Limb (tissue), 2 donors: ENCODE measurements around the gene GOLPH3.
"Not testable (repeated sequence)": the region's sequence is repeated elsewhere in the genome, so short reads cannot be mapped to it uniquely, and the experiment has no call there.

ENCODE experiments used
- DNase-seq, 2 donors: peaks; one replicate each; pipeline ENCODE4 v3.0.0-alpha.2; 2016; ENCODE audit errors: extremely low spot score in 2 of 2

Gene GOLPH3

DNA sequence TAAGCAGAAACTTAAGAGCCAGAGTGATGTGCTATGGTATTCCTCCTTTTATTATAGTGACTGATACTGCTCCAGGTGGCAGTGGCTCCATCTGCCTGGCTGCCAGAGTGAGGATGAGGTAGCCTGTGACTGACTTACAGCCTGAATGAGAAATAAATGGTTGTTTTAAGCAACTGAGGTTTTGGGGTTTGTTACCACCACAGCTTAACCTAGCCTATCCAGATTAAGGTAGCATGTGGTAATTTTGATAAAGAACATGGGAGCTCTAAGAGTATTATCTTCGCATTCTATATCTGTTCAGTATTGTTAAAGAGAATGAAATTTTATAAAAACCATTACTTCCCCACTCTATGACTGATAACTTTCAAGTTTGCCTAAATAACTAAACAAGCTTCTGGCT lies 39.0 kb downstream of the GOLPH3 start:
- DNase-seq, result no peak

DNA sequence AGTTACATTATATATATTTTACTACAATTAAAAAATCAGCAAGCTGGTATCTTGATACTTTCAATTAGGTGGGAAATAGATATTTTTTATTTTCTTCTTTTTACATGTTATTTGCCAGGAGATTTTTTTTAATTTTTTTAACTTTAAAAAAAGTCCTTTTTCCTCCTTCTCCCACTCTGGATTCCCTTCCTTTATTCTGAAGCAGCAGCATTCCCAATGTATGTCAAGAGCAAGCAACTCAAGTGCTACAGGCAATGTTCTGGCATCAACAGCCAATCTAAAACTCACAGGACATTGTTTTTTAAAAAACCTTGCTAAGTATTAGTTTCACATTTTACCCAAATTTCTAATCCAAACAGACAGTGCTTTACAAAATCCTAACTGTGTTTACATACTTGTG lies 41.4 kb downstream of the GOLPH3 start:
- no peak for DNase-seq

DNA sequence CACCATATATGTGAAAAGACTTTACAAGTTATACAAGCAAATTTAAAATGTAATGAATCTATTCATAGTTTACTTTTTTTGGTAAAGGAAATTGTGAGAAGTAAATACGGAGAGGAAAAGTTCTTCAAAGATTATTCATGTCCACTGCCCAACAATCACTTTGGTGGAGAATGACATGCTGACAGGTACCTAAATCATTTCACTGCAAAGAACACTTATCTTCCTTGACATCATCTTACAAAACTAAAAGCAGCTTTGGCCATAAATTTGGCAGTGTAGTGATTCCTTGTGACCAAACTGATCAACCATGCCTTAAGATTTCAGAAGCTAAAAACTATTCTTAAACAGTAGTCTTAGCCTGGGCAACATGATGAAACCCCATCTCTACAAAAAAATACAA lies 42.5 kb downstream of the GOLPH3 start:
- no peak for DNase-seq

DNA sequence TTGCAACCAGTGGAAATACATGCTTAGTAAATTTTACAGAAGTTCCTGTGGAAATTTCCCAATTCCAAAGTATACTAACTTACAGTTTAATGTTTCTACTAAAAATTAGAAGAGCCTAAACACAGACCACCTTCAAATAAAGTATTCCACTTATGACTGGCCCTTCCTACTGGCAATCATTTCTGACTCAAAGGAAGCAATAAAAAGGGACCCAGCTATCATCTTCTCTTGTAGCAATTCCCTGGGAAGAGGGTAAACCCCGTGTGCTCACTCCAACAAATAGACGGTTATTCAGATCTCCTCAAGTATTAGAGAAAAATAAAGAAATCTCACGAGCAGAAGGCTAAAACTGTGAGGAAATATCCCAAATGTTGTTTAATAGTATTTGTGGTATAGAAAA lies 43.3 kb downstream of the GOLPH3 start:
- DNase-seq, result no peak

DNA sequence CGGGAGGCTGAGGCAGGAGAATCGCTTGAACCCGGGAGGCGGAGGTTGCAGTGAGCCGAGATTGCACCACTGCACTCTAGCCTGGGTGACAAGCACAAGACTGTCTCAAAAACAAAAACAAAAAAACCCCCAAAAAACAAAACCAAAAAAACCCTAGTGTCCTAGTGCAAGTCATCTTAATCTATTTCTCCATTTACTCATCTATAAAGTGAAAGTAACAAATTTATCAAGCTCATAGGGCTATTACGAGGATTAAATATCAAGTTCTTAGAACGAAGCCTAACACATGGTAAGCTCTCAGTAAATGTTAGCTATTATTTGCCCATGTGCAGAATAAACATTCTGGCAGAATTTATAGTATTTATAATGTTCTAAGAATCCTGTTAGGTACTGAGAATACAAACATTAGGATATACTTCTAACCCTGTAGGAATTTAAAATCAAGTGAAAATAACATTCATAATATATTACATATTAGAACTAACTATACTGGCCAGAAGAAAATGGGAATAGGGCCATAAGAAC lies 45.0 kb downstream of the GOLPH3 start:
- DNase-seq, result no peak

DNA sequence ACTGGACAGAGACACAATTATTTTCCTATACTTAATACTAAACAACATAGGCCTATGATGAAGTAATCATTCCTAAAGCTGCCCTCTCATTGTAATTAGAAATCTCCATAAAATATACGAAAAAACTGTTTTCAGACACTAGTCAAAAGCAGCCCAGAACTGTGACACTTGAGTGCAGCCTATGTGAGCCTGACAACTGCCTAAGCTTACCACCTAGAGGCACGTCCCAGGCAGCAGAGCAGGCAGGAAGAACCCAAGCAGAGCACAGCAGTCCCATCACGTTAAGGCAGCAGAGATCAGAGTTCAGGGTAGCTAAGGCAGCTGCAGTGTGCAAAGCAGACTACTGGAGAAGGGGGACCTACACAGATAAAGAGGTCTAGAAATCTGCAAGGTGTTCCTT lies 46.4 kb downstream of the GOLPH3 start:
- DNase-seq, result no peak

DNA sequence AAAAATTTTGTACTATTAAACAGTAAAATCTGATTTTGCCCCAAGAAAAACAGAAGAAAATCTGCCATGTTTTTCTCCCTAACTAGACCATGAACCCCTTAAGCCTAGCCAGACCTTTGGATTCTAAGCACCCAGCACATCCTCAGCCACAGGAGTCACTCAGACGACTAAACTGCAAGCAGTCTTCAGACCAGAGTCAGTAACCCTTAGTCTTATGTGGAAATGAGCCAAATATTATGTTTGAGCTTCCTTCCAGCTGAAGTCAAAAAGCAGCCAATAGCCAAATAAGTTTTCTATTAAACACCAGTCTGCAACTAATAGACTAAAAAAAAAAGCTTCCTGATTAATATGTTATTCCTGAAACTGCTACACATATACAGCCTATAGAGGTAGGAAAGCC lies 47.4 kb downstream of the GOLPH3 start:
- no peak for DNase-seq

DNA sequence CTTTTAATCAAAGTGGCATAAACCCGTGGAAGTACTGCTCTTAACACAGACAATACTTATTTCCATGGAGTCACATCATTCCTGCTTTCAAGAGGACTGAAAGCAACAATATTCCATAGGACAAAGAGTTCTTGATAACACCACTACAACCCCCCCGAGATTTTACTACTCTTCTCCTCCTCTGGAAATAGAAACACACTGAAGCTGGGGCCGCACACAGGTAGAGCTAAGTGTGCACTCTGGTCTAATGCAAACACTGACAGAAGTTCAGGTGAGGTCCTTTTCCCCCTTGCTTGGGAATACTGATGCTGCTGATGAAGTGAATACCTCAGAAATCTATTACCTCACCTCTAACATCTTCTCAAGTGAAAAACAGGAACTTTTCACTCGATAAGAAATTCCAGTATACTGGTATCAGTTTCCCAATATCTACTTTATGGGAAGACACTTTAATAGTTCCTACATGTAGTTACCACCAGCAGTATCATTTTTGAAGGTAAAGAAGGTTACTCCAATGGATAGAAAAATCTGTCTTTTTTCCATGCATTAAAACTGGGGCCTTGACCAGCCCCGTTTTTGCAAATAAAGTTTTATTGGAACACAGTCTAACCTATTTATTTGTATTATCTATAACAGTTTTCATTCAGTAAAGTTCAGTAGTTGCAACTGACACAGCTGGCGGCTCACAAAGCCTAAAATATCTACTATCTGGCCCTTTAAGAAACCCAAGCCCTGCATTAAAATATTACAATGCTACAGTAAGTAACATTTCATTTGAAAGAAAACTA lies 50.0 kb downstream of the GOLPH3 start:
- DNase-seq, result no peak

DNA sequence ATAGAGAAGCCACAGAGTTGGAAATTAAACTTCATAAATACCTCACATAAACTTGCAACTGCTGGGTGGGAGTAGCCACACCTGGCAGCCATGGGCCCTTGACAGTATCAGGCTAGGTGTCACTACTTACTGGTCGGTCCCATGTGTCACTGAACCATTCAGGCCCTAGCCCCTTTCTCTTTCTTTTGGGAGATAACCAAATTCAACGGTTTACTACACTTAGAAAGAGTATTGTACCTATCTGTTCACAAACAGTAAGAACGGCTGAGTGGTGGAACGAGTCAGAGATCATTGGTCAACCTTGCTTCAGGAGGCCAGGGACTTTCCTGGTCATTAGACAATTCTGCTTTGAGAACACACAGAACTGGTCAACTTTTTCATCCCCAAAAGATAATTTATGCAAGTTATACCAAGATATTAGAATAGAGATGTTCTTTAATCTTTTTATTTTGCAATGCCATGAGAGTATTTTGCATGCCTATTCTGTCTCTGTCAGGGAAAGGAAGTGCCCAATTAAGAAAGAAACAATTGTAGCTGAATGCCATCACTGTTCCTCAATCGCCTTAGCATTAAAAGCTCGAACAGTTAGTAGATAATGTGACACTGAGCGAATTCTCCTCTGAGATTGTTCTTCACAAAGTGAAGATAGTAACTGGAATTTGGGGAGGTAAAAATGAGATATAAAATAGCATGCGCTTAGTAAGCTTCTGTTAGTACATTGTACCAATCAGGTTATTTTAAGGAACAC lies 50.9 kb downstream of the GOLPH3 start:
- DNase-seq, result no peak

DNA sequence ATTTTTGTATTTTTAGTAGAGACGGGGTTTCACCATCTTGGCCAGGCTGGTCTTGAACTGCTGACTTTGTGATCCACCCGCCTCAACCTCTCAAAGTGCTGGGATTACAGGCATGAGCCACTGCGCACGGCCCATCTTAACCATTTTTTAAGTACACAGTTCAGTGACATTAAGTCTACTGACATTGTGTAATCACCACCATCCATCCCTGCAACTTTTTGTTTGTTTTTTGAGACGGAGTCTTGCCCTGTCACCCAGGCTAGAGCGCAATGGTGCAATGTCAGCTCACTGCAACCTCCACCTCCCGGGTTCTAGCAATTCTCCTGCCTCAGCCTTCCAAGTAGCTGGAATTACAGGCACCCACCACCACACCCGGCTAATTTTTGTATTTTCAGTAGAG lies 55.2 kb downstream of the GOLPH3 start:
- DNase-seq, result not testable (repeated sequence)

DNA sequence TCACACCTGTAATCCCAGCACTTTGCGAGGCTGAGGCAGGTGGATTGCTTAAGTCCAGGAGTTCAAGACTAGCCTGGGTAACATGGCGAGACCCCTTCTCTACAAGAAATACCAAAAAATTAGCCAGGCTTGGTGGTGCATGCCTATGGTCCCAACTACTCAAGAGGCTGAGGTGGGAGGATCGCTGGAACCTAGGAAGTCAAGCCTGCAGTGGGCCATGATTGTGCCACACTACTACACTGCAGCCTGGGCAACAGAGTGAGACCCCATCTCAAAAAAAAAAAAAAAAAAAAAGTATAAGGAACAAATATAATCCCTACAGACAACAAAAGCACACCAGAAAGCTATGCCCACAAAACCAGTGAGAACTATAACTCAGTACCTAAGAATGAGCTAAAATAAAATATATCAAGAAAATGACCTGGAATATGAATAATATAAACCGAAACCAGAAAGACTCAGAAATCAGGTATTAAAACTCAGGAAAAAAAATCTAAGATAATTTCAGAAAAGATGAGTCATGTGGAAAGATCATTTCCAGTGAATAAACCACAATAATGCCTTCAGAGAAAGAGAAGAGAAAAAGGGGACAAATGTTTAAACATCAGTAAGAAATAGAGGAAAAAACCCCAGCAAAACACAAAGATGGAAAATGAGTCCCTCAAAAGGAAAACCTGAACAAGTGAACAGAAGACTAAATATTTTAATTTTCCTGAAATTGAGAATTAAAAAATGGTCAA lies 57.4 kb downstream of the GOLPH3 start:
- no peak for DNase-seq

DNA sequence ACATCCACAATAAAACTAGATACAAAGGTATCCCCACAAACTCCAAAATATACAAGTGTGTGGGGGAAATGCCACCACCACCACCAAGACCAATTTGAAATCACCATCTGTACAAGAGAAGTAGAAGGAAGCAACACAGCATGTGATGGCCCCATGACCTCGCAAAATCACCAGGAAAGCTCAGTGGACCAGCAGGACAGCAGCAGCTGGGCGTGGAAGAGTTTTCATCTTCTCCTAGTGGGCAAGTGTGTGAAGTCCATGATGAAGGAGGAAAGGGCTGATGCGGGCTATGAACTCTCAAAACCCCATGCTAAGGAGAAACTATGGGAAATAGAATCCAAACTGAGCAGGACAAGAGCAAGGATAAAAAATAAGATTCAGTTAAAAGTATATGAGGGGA lies 58.1 kb downstream of the GOLPH3 start:
- DNase-seq, result no peak

DNA sequence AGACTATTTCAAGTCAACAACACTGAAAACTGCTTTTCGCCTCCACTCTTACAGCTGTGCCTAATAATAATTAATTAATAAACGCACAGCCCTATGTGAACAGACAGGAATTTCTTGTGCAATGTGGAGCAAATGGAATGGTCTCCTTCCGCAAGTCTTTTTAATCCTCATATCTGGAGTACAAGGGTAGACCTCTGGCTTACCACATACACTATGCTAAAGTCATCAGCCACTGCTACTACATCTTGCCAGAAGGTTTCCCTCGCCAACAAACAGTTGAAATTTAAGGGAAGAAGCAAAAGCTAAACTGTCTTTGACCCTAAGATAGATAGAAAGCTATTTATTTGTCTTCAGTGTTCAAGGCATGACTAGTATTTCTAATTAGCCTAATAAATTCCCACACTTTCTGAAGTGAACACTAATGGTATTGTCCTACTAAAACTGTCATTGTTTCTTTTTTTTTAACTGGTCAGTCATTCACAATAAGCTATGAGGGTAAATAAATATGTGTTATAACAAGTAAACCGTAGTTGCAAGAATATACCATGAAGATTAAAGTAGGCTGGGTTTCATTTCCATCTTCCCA lies 63.9 kb downstream of the GOLPH3 start:
- no peak for DNase-seq

DNA sequence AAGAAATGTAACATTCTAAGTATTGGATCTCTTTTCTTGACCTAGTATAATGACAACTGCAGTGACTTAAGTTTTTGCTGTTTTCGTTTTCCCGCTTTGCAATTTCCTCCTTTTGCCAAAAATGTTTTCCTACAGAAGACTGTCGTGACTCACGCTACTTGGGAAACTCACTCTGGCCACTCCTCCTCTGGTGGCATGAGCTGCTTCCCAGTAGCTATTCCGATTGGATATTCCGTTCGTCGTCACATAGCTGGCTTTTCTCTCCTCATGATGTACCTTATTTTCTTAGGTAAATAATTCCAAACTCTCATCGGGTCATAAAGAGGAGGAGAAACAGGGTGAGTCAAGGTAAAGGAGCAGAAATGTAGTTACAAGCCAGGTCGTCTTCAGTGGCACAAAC lies 64.9 kb downstream of the GOLPH3 start:
- DNase-seq, result no peak

DNA sequence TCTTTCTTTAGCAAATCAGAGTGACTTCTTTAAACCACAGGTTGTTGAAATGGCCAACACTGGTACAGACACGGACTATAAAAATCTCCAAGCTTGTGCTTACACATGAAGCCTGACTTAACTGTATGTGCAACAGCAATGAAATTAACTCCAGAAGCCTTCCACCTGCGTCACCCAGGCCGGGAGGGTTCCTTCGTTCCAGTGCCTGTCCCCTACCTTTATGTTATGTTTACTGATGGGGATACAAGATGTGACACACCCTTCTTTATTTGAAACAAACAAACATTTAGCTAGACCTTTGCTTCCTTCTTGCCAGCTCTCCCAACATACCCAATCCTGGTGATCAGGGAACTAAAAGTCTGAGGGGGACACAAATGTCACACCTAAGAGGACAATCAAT lies 66.0 kb downstream of the GOLPH3 start:
- DNase-seq, result no peak

DNA sequence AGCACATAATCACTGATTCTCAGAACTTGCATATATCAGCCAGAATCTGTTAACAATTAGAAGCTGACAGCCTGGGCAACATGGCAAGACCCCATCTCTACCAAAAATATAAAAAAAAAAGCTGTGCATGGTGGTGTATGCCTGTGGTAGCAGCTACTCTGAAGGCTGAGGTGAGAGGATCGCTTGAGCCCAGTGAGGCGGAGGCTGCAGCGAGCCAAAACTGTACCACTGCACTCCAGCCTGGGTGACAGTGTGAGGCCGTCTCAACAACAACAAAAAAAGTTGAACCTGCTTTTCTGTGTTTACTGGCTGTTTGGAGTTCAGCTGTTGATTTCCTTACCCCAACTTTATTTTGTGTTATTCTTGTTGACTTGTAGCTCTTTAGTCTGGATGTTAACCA lies 66.8 kb downstream of the GOLPH3 start:
- no peak for DNase-seq

DNA sequence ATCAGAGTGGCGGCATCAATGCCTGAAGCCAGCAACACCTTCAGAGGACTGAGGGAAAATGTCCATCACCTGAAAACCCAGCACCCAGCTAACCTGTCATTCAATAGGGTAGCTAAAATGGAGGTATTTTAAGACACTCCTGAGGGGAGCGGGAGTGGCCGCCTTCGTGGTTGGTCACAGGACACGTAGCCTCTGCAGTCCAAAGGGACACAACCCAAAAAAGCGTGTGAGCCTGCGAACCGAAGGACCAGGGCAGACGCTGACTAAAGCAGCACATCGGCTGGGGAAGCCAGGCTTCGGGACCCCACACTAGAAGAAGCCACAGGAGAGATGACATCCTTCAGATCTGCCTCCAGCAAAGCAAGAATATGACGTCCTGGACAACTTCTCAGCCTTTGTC lies 70.6 kb downstream of the GOLPH3 start:
- DNase-seq, result no peak

DNA sequence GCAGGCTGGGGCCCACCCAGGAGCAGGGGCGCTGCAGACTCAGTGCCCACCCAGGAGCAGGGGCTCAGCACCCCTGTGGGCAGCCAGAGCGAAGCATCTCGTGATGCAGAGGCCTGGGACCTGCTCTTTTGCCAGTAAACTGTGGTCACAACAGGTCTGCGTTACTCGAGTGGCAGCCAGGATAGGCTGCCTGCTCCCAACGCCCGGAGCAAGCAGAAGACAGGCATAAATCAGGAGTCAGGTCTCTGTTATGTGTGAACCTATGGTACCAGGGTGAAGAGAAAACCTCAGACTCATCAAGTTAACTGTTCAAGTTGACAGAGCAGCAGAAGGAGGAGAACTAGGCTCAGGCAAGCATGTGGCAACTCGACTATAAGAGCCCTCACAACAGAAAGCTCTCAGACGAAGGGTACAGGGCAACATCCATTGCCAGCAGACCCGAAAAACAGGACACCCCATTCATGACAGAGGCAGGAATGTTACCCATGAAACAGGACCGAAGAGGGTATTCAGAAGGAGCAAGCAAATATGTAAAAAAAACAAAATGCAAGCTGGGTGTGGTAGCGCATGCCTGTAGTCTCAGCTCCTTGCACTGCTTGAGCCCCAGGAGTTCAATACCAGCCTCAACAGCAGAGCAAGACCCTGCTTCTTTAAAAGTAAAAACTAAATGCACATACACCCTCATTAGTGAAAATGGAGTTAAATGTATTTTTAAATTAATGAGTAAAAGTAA lies 71.7 kb downstream of the GOLPH3 start:
- no peak for DNase-seq

DNA sequence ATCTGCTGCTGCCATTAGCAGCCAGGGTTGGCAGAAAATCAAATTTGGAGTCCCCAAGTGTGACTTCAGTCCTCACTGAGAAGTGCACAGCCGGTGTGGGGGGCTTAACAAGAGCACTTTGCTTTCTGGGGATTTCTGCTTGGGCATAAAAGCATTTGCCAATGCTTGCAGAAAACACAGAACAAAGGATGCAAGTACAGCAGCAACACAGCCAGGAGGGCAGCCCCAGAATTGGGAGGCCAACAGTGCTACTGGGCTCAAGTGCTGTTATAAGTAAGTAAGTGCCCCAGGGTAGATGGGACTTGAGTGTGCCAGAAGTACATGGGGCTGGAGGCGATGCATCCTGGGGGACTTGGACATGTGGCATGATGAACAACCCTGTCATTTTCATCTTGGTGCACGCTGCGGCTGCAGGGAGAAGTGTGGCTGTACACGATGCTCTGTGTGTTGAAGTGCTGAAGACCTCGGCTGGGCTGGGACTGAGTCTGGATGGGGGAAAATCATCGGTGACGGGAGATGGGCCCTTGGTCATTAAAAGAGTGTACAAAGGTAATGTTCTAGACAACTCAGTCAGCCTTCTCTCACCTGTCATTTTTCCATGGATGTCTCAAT lies 73.3 kb downstream of the GOLPH3 start:
- no peak for DNase-seq

DNA sequence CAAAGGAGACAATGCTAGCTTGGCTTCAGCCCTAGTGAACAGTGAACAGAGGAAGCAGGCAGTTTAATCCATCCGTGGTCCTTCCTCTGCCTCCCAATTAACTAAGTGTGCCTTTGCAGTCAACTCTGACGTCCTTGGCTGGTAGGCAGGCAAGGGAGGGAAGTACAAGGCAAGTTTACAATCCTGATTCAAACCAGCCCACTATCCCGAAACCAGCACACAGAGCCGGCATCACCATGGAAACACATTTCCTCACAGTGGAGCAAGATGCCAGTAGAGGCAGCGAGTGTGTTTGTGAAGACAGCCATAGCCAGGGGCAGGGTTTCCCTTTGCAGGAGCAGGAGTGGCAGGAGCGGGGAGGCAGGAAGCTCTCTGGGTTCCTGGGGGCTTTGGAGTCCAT lies 73.9 kb downstream of the GOLPH3 start:
- no peak for DNase-seq
